Body of pancreas (tissue), 4 donors: ENCODE measurements around the gene S100A13. TPM values are rescaled to one million over a fixed set of nuclear protein-coding genes. Genes with fewer than 3 reads are reported as not detected.

Source experiments
- ATAC-seq: fragments of 150-250 bp; one replicate; pipeline ENCODE4 v1.9.1; 2016
- DNase-seq, 4 donors: peaks; one replicate each; pipeline ENCODE4 v3.0.0-alpha.2; 2019
- H3K27ac ChIP-seq, 4 donors: fragments of 200-600 bp; sonication (generic); 1 replicate in 3 of 4; 2 replicates in 1 of 4; pipeline versions ENCODE4 v1.5.1 to v1.6.1; 2016 to 2019; ENCODE audit warnings: mild to moderate bottlenecking in 1 of 4, mixed read lengths in 1 of 4, moderate library complexity in 1 of 4
- H3K27me3 ChIP-seq, 2 donors: fragments of 200-600 bp; sonication (generic); one replicate each; pipeline ENCODE4 v1.6.0; 2016; ENCODE audit warnings: mild to moderate bottlenecking in 1 of 2
- H3K36me3 ChIP-seq, 2 donors: fragments of 200-600 bp; sonication (generic); replicated peaks in 1 of 2; 2 replicates each; pipeline ENCODE4 v1.5.1; 2016; ENCODE audit warnings: low read depth in 2 of 2; ENCODE audit not compliant: insufficient read depth in 1 of 2
- H3K4me1 ChIP-seq: fragments of 200-600 bp; sonication (generic); one replicate; pipeline ENCODE4 v1.6.0; 2016
- H3K4me3 ChIP-seq, 2 donors: fragments of 200-600 bp; sonication (generic); 1 replicate in 1 of 2; 2 replicates in 1 of 2; pipeline ENCODE4 v1.5.1; 2016 to 2019
- H3K9me3 ChIP-seq, 3 donors: fragments of 200-600 bp; sonication (generic); 1 replicate in 2 of 3; 2 replicates in 1 of 3; pipeline ENCODE4 v1.5.1; 2016
- POLR2A ChIP-seq, 3 donors: fragments of 450-650 bp; IDR thresholded peaks; one replicate each; pipeline ENCODE4 v1.6.1; 2016; ENCODE audit warnings: antibody characterized with exemption in 3 of 3, mild to moderate bottlenecking in 2 of 3
- WGBS, 2 donors: methylation state at CpG; one replicate each; pipeline ENCODE4 v1.1.5; 2017; 5-methylcytosine and 5-hydroxymethylcytosine counted together
- intact Hi-C: fragments of 100-400 bp; cut with DNase I; formaldehyde crosslinking; loops from one replicate; pipeline ENCODE4 v1.15.1; 2023
- total RNA-seq, 2 donors: library from RNA; depleted of rRNA; stranded (reverse); fragments of >200 nt; gene quantifications; one replicate each; pipeline ENCODE4 v1.1.0, GENCODE V29; 2016
- TF ChIP-seq, protein P1 (sequence below), 7 experiments: fragments of 450-650 bp in 4 of 7; fragments of 200-600 bp in 3 of 7; sonication (generic) in 3 of 7; IDR thresholded peaks; one replicate each; pipeline ENCODE4 v1.5.1; 2016 to 2019; ENCODE audit warnings: antibody characterized with exemption in 7 of 7

Gene S100A13
- total RNA-seq, 2 donors from 2014 or later: 65.3 to 88.7 TPM

DNA sequence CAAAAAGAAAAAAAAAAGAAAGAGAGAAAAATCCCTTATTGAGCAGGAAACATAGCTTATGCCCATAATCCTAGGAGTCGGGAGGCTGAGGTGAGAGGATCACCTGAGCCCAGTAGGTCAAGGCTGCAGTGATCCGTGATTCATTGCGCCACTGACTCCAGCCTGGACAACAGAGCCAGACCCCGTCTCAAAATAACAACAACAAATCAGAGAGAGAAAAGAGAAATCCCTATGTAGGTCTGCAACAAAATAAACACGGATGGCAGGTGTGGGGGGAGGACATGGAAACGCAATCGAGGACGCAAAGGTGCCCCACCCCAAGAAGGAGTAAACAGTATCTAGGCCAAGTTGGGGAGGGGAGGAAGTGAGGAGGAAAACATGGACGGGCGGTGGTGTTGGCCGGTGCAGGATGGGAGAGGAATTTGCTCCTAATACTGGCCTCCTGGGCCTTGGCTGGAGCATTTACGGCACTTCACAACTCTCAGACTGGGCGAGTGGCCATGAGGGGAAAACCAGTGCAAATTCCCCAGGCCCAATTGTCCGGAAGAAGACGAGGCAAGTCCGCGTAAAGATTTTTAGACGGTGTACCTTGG is 6.0 kb upstream of the S100A13 start:
- peak; percentile 30 for ATAC-seq

GRCh38 chr1:153631047-153632022 is 4.0 kb upstream of the S100A13 start:
- TF ChIP-seq POLR2A (IDR thresholded peaks at IDR 0.05): no peak
- DNase-seq (no peak), ATAC-seq (no peak)
- Histone ChIP-seq H3K4me3 (no peak overlapping the region), H3K27ac (no peak overlapping the region), H3K27me3 (no peaks in the 10 kb centered on the region), H3K4me1 (peaks cover 39% of the 10 kb centered on the region), H3K36me3 (no peaks in the 10 kb centered on the region), H3K9me3 (no peaks in the 10 kb centered on the region)
- intact Hi-C loops: no loop called here
- 68 to 69% methylated on average over 10 of the region's 10 CpGs for WGBS, 2 donors

More for the DNA sequence above, 6.0 kb upstream of the S100A13 start:
- Histone ChIP-seq H3K27ac (peak overlapping the region; percentile 99 to 100 (median 100)), H3K4me1 (peaks cover 39% of the 10 kb centered on the region), H3K9me3 (no peaks in the 10 kb centered on the region), H3K4me3 (no peak overlapping the region), H3K36me3 (no peaks in the 10 kb centered on the region), H3K27me3 (no peaks in the 10 kb centered on the region)
- intact Hi-C loops: no loop called here
- 28 to 61% methylated on average over 18 of the region's 18 CpGs for WGBS, 2 donors
- no peak for TF ChIP-seq POLR2A (IDR thresholded peaks at IDR 0.05)
- TF ChIP-seq, protein P1, sequence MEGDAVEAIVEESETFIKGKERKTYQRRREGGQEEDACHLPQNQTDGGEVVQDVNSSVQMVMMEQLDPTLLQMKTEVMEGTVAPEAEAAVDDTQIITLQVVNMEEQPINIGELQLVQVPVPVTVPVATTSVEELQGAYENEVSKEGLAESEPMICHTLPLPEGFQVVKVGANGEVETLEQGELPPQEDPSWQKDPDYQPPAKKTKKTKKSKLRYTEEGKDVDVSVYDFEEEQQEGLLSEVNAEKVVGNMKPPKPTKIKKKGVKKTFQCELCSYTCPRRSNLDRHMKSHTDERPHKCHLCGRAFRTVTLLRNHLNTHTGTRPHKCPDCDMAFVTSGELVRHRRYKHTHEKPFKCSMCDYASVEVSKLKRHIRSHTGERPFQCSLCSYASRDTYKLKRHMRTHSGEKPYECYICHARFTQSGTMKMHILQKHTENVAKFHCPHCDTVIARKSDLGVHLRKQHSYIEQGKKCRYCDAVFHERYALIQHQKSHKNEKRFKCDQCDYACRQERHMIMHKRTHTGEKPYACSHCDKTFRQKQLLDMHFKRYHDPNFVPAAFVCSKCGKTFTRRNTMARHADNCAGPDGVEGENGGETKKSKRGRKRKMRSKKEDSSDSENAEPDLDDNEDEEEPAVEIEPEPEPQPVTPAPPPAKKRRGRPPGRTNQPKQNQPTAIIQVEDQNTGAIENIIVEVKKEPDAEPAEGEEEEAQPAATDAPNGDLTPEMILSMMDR (IDR thresholded peaks at IDR 0.05): no peak
- no peak for DNase-seq

- TF ChIP-seq POLR2A (IDR thresholded peaks at IDR 0.05): no peak
- TF ChIP-seq, protein P1 (IDR thresholded peaks at IDR 0.05): no peak
- H3K36me3 ChIP-seq: no peaks in the 10 kb centered on the region
- DNase-seq (no peak), ATAC-seq (no peak)
- peaks cover 35% of the 10 kb centered on the region for H3K4me1 ChIP-seq
- intact Hi-C loops: no loop called here
- WGBS, 2 donors: 77 to 94% methylated on average over 5 to 6 of the region's 7 CpGs
- H3K4me3 ChIP-seq: no peak overlapping the region
- no peaks in the 10 kb centered on the region for H3K9me3 ChIP-seq
- peak overlapping the region in 1 of 4 donors; percentile 16 for H3K27ac ChIP-seq
- no peaks in the 10 kb centered on the region for H3K27me3 ChIP-seq
Observed at GRCh38 chr1:153630384-153630783, 3.1 kb upstream of the S100A13 start.

- intact Hi-C loops: no loop called here
- ATAC-seq (no peak), DNase-seq (no peak)
- H3K36me3 ChIP-seq: no peaks in the 10 kb centered on the region
- no peaks in the 10 kb centered on the region for H3K27me3 ChIP-seq
- 71 to 90% methylated on average over 1 of the region's 1 CpG for WGBS, 2 donors
- H3K9me3 ChIP-seq: no peaks in the 10 kb centered on the region
- H3K27ac ChIP-seq: peak overlapping the region in 1 of 4 donors; percentile 16
- TF ChIP-seq POLR2A (IDR thresholded peaks at IDR 0.05): no peak
- TF ChIP-seq, protein P1 (IDR thresholded peaks at IDR 0.05): no peak
- H3K4me3 ChIP-seq: no peak overlapping the region
- peaks cover 33% of the 10 kb centered on the region for H3K4me1 ChIP-seq
Observed at GRCh38 chr1:153629971-153630370, 2.7 kb upstream of the S100A13 start.

GRCh38 chr1:153629343-153629665 is 2.0 kb upstream of the S100A13 start:
- H3K4me1 ChIP-seq: peaks cover 33% of the 10 kb centered on the region
- H3K36me3 ChIP-seq: no peaks in the 10 kb centered on the region
- intact Hi-C loops: no loop called here
- no peaks in the 10 kb centered on the region for H3K9me3 ChIP-seq
- no peaks in the 10 kb centered on the region for H3K27me3 ChIP-seq
- DNase-seq (no peak), ATAC-seq (no peak)
- H3K27ac ChIP-seq: no peak overlapping the region
- TF ChIP-seq, protein P1 (IDR thresholded peaks at IDR 0.05): no peak
- TF ChIP-seq POLR2A (IDR thresholded peaks at IDR 0.05): no peak
- H3K4me3 ChIP-seq: no peak overlapping the region
- WGBS, 2 donors: 75 to 78% methylated on average over 4 to 5 of the region's 5 CpGs
